ENCODE data around the gene SRMS. TPM values are rescaled to one million over a fixed set of nuclear protein-coding genes. Genes with fewer than 3 reads are reported as not detected.
"Not testable (repeated sequence)": the region's sequence is repeated elsewhere in the genome, so short reads cannot be mapped to it uniquely, and the experiment has no call there.

SRMS gene
- total RNA-seq, 3 donors from 2014 or later: not detected

DNA sequence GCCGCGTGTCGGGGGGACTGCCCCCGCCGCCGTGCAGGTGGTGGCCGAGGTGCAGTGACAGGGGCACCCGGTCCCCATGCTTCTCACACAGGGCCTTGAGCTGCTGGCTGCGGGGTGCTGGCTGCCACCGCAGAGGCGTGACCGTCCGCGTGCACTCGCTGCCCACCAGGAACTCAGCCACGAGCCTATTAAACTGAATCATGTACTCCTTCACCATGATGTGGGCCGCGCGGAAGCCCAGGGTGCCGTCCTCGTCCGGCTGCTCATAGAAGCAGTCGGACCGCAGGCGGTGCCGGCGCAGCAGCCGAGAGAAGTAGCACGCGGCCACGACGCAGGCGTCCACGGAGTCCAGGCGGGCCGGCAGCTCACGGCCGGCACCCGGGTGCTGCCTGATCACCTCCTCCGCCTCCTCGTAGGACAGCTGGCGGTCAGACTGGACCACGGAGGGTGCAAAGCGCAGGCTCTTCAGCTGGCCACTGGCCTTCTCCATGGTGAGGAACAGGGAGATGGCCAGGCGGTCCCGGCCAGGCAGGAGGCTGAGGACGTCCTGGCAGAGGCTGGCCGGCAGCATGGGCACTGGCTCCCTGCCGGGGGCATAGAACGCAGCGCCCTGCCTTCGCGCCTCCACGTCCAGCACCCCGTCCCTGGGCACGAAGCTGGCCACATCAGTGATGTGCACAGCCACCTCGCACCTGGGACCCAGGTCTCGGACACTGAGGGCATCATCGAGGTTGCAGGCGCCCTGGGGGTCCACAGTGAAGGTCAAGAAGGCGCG, 16.7 kb upstream of the SRMS start:
- ATAC-seq (no peak), DNase-seq (no peak)
- Mint-ChIP-seq H3K27me3 (ENCODE audit: low read depth) (no peaks in the 10 kb centered on the region), H3K36me3 (ENCODE audit: insufficient read depth) (peaks cover 9% of the 10 kb centered on the region), H3K9me3 (no peaks in the 10 kb centered on the region), H3K4me3 (no peak overlapping the region), H3K4me1 (ENCODE audit: low read depth) (peaks cover 19% of the 10 kb centered on the region)

DNA sequence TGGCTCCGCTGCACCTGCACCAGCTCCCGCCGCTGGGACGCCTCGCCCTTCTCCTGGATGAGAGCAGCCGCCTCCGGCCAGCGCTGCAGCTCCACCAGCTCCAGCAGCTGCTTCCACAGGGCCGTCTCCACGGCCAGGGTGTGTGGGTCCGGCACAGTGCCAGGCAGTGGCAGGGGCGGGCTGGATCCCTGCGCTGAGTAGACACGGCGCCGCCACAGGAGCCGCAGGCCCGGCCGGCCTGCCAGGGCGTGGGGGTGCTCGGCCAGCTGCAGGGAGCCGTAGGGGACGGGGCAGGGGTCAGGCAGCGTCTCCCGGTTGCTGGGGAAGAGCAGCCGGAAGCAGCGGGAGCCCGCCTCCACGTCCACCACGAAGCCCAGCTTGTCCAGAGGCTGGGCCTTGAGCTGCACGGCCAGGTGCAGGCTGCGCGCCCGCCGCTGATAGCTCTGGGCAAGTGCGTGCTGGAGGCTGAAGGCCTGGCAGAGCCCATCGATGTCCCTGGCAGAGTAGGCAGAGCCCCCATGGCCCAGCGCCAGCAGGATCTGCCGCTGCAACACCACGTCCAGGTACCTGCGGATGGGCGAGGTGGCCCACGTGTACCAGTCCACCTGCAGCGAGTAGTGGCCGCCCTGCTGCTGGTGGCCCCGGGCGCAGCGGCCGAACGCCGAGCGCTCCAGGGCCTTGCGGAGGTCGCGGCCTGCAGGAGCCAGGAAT, 15.8 kb upstream of the SRMS start:
- Mint-ChIP-seq H3K9me3 (no peaks in the 10 kb centered on the region), H3K4me3 (no peak overlapping the region), H3K36me3 (ENCODE audit: insufficient read depth) (peaks cover 12% of the 10 kb centered on the region), H3K4me1 (ENCODE audit: low read depth) (peaks cover 15% of the 10 kb centered on the region), H3K27me3 (ENCODE audit: low read depth) (no peaks in the 10 kb centered on the region)
- no peak for ATAC-seq
- DNase-seq: no peak

DNA sequence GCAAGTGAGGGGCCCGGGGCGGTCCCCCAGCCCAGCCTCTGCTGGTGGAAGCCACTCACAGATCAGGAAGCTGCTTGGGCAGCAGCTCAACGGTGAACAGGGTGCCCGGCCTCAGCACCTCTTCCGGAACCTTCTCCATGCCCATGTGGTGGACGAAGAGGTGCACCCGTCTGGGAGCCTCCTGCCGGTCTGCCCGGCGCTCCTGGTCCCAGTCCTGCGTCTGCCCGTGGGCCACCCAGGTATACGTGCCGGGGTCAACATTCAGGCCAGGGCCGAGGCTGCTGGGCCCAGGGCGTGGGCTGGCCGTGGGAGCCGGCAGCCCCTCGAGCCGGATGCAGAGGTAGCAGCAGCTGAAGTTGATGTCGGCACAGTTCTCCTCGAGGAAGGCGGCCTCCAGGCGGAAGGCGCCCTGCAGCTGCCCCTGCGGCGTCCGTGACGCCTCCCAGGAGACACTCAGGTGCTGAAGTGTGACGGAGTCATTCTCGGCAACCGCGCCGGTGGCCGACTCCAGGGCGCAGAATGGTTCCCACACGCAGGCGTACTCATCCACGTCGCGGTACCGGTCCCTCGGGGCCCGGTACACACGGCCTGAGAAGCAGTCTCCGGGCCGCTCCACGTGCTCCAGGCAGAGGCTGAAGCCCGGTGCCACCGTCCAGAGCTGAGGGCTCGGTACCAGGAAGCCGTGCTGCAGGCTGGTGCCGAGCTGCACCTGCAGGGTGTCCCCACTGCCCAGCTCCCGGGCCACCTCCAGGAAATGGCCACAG, 15.1 kb upstream of the SRMS start:
- H3K27me3 Mint-ChIP-seq (ENCODE audit: low read depth): no peaks in the 10 kb centered on the region
- DNase-seq (no peak), ATAC-seq (no peak)
- H3K4me3 Mint-ChIP-seq: no peak overlapping the region
- no peaks in the 10 kb centered on the region for H3K9me3 Mint-ChIP-seq
- peaks cover 7% of the 10 kb centered on the region for H3K4me1 Mint-ChIP-seq (ENCODE audit: low read depth)
- peaks cover 12% of the 10 kb centered on the region for H3K36me3 Mint-ChIP-seq (ENCODE audit: insufficient read depth)

DNA sequence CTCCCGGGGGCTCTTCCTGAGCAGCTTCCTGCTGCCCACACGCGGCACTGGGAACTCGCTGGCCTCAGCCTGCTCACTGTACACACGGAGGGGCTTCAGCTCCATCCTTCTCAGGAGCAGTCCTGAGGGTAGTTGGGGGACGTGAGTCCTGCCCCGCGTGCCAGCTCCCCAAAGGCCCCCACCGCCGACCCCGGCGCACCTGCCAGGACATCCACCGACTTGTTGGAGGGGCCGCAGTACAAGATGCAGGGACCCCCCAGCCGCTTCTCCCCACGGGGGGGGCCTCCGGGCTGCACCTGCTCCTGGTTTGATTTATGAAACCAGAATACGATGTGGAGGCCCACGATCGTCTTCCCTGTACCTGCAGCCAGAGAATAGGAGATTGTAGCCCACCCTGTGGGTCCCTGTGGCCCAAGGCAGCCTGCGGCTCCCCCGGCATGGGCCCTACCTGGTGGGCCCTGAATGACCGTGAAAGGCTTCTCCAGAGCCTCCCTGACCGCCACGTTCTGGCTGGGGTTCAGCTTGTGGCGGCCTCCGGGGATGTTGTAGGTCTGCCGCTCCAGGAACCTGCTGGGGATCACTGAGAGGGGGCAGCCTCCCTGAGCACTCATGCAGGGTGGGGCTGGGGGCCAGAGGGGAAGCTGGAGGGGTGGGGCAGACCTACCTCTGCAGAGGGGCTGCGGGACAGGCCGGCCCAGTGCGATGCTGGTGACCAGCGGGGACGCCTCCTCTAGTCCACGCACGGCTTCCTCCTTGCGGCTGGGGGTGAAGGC, 14.3 kb upstream of the SRMS start:
- no peak for ATAC-seq
- Mint-ChIP-seq H3K9me3 (no peaks in the 10 kb centered on the region), H3K4me1 (ENCODE audit: low read depth) (peaks cover 1% of the 10 kb centered on the region), H3K27me3 (ENCODE audit: low read depth) (no peaks in the 10 kb centered on the region), H3K36me3 (ENCODE audit: insufficient read depth) (peaks cover 12% of the 10 kb centered on the region), H3K4me3 (no peak overlapping the region)
- DNase-seq: no peak

DNA sequence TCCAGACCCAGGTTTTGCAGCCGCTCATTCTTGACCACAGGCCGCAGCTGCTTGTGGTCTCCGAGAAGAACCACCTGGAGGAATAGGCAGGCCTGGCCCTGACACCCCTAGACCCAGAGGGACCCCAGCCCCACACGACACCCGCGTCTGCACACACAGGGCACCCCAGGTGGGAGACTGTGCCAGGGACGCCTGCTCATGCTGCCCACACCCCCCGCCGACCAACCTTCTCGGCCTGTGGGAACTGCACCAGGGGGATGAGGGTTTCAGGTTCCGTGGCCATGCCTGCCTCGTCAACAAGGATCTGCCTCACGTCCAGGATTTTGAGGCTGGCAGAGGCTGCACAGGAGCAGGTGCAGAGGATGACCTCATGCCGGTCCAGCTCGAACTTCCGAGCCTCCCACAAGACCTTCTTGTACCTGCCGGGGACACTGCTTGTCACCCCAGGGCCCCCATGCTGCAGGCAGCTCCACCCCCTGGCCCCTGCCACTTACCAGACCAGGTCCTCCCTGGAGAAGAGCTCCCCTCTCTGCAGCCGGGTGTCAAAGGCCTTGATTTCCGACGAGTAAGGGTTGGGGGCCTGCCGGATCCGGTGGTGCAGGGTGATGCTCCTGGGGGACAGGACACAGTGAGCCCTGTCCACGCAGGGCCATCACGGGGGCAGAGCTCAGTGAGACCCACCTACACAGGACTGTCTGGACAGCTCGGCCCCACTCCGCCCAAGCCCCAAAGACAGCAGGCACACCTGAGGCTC, 13.5 kb upstream of the SRMS start:
- Mint-ChIP-seq H3K4me3 (no peak overlapping the region), H3K4me1 (ENCODE audit: low read depth) (peaks cover 1% of the 10 kb centered on the region), H3K27me3 (ENCODE audit: low read depth) (no peaks in the 10 kb centered on the region), H3K36me3 (ENCODE audit: insufficient read depth) (peaks cover 12% of the 10 kb centered on the region), H3K9me3 (no peaks in the 10 kb centered on the region)
- ATAC-seq: no peak
- DNase-seq: no peak

DNA sequence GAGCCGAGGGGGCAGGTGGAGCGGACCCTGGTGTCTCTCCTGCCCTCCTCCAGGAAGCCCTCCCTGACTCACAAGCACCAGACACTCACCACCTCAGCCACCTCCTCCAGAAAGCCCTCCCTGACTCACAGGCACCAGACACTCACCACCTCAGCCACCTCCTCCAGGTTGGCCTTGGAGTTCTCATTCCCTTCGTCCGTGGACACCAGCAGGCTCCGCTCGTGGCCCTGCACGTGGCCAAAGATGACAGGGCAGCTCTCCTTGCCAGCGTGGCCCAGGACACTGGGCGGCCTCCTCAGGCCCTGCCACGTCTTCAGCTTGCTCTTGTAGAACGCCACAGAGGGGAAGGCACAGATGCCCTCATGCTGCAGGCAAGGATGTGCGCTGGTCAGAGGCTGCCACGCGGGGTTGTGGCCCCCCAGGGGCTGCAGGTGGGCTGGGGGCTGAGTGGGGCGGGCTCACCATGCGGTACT, 12.8 kb upstream of the SRMS start:
- Mint-ChIP-seq H3K27me3 (ENCODE audit: low read depth) (no peaks in the 10 kb centered on the region), H3K36me3 (ENCODE audit: insufficient read depth) (peaks cover 9% of the 10 kb centered on the region), H3K9me3 (no peaks in the 10 kb centered on the region), H3K4me1 (ENCODE audit: low read depth) (peaks cover 1% of the 10 kb centered on the region), H3K4me3 (no peak overlapping the region)
- ATAC-seq (peak; percentile 39 to 76), DNase-seq (no peak)

DNA sequence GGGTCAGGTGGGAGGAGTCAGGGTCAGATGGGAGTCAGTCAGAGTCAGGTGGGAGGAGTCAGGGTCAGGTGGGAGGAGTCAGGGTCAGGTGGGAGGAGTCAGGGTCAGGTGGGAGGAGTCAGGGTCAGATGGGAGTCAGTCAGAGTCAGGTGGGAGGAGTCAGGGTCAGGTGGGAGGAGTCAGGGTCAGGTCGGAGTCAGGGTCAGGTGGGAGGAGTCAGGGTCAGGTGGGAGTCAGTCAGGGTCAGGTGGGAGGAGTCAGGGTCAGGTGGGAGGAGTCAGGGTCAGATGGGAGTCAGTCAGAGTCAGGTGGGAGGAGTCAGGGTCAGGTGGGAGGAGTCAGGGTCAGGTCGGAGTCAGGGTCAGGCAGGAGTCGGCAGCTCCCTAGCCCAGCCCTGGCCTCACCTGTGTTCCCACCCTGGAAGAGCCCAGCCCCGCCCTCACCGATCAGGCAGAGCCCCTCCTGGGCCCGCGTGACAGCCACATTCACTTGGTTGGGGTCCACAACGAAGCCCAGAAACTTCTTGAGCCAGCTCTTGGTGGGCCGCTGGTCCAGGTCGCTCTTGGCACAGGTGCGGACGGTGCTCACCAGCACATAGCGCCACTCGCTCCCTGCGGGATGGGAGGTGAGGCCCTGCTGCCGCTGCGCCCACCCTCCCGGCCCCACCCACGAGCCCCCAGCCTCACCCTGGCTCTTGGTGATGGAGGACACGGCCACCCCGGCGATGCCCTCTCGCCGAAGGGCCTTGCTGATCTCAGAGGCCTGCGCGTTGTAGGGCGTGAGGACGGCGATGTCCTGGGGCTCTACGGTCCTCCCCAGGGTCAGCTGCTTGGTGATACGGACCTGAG, 12.2 kb upstream of the SRMS start:
- not testable (repeated sequence) for H3K4me3 Mint-ChIP-seq; H3K27me3 Mint-ChIP-seq (ENCODE audit: low read depth); DNase-seq; H3K4me1 Mint-ChIP-seq (ENCODE audit: low read depth); H3K36me3 Mint-ChIP-seq (ENCODE audit: insufficient read depth); H3K9me3 Mint-ChIP-seq
- peak in 1 of 2 donors; percentile 9 for ATAC-seq

DNA sequence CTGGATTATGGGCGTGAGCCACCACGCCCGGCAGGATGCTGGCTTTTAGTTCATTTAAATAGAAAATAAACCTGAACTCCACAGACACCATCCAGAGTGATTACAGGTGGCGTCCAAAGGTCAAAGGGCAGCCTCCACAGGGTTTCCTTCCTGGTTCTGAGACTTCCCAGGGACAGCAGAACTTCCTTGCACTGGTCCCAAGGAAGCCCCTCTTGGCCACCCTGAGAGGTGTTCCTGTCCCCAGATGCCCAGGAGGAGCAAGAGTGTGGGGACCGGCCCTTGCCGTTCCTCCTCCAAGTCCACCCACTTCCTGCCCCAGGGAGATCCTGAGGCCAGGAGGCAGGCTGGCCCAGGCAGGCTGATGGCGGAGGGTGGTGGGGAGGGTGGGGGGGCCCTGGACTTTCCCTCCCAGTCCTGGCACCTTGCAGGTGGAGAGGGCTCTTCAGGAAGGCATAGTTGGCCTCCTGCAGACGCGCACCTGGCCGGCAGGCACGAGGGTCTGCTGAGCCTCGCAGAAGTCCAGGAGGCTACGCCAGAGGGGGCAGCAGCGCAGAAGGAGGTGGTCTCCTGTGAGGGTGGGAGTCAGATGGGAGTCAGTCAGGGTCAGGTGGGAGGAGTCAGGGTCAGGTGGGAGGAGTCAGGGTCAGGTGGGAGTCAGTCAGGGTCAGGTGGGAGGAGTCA, 11.4 kb upstream of the SRMS start:
- DNase-seq (no peak), ATAC-seq (no peak)
- Mint-ChIP-seq H3K9me3 (no peaks in the 10 kb centered on the region), H3K4me3 (no peak overlapping the region), H3K4me1 (ENCODE audit: low read depth) (peaks cover 1% of the 10 kb centered on the region), H3K27me3 (ENCODE audit: low read depth) (no peaks in the 10 kb centered on the region), H3K36me3 (ENCODE audit: insufficient read depth) (peaks cover 7% of the 10 kb centered on the region)

DNA sequence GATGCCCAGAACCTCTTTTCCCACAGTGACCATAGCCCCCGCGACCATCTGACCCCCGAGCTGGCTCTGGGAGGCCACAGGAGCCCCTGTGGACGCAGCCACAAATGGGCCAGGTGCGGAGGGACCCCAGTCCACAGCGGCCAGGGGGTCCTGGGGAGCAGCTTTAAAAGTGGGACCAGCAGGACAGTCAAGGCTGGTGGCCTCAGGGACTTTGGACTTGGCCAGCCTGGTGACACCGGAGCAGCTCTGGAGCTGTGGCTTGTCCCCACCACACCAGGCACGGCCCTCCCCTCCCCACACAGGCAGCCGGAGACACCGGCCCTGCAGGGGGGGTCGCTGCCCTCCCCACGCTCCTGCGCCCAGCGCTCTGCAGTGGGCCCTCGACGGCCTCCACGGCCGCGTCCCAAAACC, 9.9 kb upstream of the SRMS start:
- peaks cover 8% of the 10 kb centered on the region for H3K4me1 Mint-ChIP-seq (ENCODE audit: low read depth)
- no peaks in the 10 kb centered on the region for H3K9me3 Mint-ChIP-seq
- no peak for ATAC-seq
- H3K27me3 Mint-ChIP-seq (ENCODE audit: low read depth): no peaks in the 10 kb centered on the region
- H3K36me3 Mint-ChIP-seq (ENCODE audit: insufficient read depth): peaks cover 7% of the 10 kb centered on the region
- H3K4me3 Mint-ChIP-seq: no peak overlapping the region
- DNase-seq: no peak

DNA sequence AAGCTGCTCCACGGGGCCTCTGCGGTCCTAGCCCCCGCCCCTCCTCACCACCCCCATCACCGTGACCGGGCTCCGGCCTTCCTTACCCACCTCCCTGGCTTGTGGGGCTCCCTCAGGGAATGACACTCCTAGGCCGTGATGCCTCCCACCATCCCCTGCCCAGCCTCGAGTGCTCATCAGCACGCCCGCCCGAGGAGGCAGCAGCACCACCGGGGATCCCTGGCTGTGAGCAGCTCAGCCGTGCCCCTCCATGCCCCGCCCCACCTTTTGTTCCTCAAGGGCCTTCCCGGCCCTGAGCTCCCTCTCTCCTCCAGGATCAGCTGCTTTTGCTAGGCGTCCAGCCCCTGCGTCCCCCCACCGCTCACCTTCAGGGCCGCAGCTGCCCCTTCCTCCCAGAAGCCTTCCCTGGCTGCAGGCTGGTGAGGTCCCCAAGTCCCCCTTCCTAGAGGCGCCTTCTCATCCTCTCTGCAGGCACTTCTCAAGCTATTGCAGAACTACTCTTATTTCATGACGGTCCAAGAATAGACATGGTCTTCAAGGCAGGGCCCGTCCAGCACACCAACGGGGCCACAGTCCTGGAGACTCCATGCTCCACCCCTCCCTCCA, 9.4 kb upstream of the SRMS start:
- ATAC-seq: no peak
- H3K4me3 Mint-ChIP-seq: no peak overlapping the region
- H3K9me3 Mint-ChIP-seq: no peaks in the 10 kb centered on the region
- DNase-seq: no peak
- peaks cover 7% of the 10 kb centered on the region for H3K36me3 Mint-ChIP-seq (ENCODE audit: insufficient read depth)
- H3K27me3 Mint-ChIP-seq (ENCODE audit: low read depth): no peaks in the 10 kb centered on the region
- peaks cover 13% of the 10 kb centered on the region for H3K4me1 Mint-ChIP-seq (ENCODE audit: low read depth)

DNA sequence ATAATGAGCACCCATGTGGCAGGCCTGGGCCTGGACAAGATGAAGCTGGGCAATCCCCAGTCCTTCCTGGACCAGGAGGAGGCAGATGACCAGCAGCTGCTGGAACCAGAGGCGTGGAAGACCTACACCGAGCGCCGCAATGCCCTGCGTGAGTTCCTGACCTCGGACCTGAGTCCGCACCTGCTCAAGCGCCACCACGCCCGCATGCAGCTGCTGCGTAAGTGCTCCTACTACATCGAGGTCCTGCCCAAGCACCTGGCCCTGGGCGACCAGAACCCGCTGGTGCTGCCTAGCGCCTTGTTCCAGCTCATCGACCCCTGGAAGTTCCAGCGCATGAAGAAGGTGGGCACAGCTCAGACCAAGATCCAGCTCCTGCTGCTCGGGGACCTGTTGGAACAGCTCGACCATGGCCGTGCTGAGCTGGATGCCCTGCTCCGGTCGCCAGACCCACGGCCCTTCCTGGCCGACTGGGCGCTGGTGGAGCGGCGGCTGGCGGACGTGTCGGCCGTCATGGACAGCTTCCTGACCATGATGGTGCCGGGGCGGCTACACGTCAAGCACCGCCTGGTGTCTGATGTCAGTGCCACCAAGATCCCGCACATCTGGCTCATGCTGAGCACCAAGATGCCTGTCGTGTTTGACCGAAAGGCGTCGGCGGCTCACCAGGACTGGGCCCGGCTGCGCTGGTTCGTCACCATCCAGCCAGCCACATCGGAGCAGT, 8.3 kb upstream of the SRMS start:
- no peak for ATAC-seq
- no peaks in the 10 kb centered on the region for H3K27me3 Mint-ChIP-seq (ENCODE audit: low read depth)
- H3K4me1 Mint-ChIP-seq (ENCODE audit: low read depth): peaks cover 13% of the 10 kb centered on the region
- peaks cover 7% of the 10 kb centered on the region for H3K36me3 Mint-ChIP-seq (ENCODE audit: insufficient read depth)
- no peak overlapping the region for H3K4me3 Mint-ChIP-seq
- H3K9me3 Mint-ChIP-seq: no peaks in the 10 kb centered on the region
- no peak for DNase-seq
